A375 (cell line): ENCODE measurements around the gene FABP7. TPM values are rescaled to one million over a fixed set of nuclear protein-coding genes. Genes with fewer than 3 reads are reported as not detected.

Experiments used
- small RNA-seq: library from RNA; depleted of rRNA; stranded (forward); fragments of <200 nt; gene quantifications from one replicate; pipeline ENCODE3, GENCODE V24; 2014
- total RNA-seq: library from RNA; depleted of rRNA; stranded (reverse); fragments of >200 nt; shearing (Covaris generic); gene quantifications from 2 replicates; pipeline ENCODE4 v1.2.3, GENCODE V29; 2014; rRNA removed

FABP7 gene
- 8.4 and 10.9 TPM in 2 replicates for total RNA-seq

GRCh38 chr6:122779667-122780066, at the start of gene FABP7:
TSS of gene FABP7 (plus strand) at chr6:122779716. CDS start at chr6:122779795, 79 bp downstream.

GRCh38 chr6:122789182-122790027, 9.9 kb downstream of the FABP7 start, which contains the start of gene SMPDL3A:
TSS of gene SMPDL3A (plus strand) at chr6:122789258. CDS start at chr6:122789347, 89 bp downstream.

Small RNA genes lying within 50 kb of the gene (small RNA-seq; reads per million reads assigned to genes)
- gene RN7SL564P = not detected

Other genes with a start within 250 kb of the FABP7 start
- 1.4 and 2.3 TPM in 2 replicates for gene PKIB, start 169.3 kb upstream of the FABP7 start, total RNA-seq
- 2.1 and 2.3 TPM in 2 replicates for gene SMPDL3A, start 9.5 kb downstream of the FABP7 start, total RNA-seq
- 0.13 and 0.60 TPM in 2 replicates for gene CLVS2, start 216.5 kb downstream of the FABP7 start, total RNA-seq